ENCODE results near the gene LRRC41. TPM values are rescaled to one million over a fixed set of nuclear protein-coding genes. Genes with fewer than 3 reads are reported as not detected.
"Not testable (repeated sequence)": the region's sequence is repeated elsewhere in the genome, so short reads cannot be mapped to it uniquely, and the experiment has no call there.

The LRRC41 gene
- total and polyA plus RNA-seq, 10 donors = 13.3 to 57.2 (median 40.7) TPM

DNA sequence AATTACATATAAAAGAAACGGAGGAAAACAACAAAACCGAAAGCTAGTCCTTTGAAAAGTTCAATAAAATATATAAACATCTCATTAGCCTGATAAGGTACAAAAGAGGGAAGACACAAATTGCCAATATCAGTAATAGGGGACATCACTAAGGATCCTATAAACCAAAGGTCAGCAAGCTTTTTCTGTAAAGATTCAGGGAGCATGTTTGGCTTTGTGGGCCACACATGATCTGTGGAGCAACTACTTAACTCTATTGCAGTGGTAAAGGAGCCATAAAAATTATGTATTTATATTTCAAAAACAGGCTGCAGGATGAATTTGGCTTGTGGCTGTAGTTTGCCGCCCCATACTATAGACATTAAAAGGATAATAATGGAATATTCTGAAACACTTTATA is 31.7 kb upstream of the LRRC41 start:
- WGBS, 5 donors = 90 to 97% (median 95%) methylated on average over 3 of the region's 3 CpGs
- Histone ChIP-seq H3K27me3 (replicated peaks in 1 of 7) (no peaks in the 10 kb centered on the region), H3K9me3 (no peaks in the 10 kb centered on the region), H3K36me3 (no peaks in the 10 kb centered on the region), H3K4me1 (peaks cover 0 to 16% (median 7%) of the 10 kb centered on the region in 6 donors), H3K4me3 (no peak overlapping the region), H3K27ac (no peak overlapping the region)
- no peak for DNase-seq
- intact Hi-C loops (cut with DNase I; ENCODE audit: low total_unique reads) = no loop called here
- TF ChIP-seq POLR2AphosphoS5 (IDR thresholded peaks at IDR 0.05) = no peak
- TF ChIP-seq, protein P1, sequence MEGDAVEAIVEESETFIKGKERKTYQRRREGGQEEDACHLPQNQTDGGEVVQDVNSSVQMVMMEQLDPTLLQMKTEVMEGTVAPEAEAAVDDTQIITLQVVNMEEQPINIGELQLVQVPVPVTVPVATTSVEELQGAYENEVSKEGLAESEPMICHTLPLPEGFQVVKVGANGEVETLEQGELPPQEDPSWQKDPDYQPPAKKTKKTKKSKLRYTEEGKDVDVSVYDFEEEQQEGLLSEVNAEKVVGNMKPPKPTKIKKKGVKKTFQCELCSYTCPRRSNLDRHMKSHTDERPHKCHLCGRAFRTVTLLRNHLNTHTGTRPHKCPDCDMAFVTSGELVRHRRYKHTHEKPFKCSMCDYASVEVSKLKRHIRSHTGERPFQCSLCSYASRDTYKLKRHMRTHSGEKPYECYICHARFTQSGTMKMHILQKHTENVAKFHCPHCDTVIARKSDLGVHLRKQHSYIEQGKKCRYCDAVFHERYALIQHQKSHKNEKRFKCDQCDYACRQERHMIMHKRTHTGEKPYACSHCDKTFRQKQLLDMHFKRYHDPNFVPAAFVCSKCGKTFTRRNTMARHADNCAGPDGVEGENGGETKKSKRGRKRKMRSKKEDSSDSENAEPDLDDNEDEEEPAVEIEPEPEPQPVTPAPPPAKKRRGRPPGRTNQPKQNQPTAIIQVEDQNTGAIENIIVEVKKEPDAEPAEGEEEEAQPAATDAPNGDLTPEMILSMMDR (IDR thresholded peaks at IDR 0.05 in 8 of 11, conservative IDR thresholded peaks at IDR 0.05 in 3 of 11) = no peak
- TF ChIP-seq POLR2A (IDR thresholded peaks at IDR 0.05) = no peak

DNA sequence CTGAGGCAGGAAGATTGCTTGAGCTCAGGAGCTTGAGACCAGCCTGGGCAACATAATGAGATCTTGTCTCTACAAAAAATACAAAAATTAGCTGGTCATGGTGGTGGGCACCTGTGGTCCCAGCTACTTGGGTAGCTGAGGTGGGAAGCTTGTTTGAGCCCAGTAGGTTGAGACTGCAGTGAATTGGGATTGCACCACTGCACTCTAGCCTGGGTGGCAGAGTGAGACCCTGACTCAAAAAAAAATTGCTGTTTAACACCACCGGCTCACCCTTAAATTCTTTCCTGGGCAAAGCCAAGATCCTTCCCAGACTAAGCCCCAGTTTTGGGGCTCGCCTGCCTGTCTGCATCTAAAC is 30.6 kb upstream of the LRRC41 start:
- DNase-seq = no peak
- Histone ChIP-seq H3K4me1 (peaks cover 0 to 6% (median 0%) of the 10 kb centered on the region in 6 donors), H3K27ac (no peak overlapping the region), H3K27me3 (replicated peaks in 1 of 7) (no peaks in the 10 kb centered on the region), H3K4me3 (no peak overlapping the region), H3K9me3 (no peaks in the 10 kb centered on the region), H3K36me3 (no peaks in the 10 kb centered on the region)
- WGBS, 5 donors = 66 to 92% (median 84%) methylated on average over 2 of the region's 2 CpGs
- TF ChIP-seq POLR2A (IDR thresholded peaks at IDR 0.05) (no peak), POLR2AphosphoS5 (IDR thresholded peaks at IDR 0.05) (no peak)
- TF ChIP-seq, protein P1 (IDR thresholded peaks at IDR 0.05 in 8 of 11, conservative IDR thresholded peaks at IDR 0.05 in 3 of 11) = no peak
- intact Hi-C loops (cut with DNase I; ENCODE audit: low total_unique reads) = no loop called here

DNA sequence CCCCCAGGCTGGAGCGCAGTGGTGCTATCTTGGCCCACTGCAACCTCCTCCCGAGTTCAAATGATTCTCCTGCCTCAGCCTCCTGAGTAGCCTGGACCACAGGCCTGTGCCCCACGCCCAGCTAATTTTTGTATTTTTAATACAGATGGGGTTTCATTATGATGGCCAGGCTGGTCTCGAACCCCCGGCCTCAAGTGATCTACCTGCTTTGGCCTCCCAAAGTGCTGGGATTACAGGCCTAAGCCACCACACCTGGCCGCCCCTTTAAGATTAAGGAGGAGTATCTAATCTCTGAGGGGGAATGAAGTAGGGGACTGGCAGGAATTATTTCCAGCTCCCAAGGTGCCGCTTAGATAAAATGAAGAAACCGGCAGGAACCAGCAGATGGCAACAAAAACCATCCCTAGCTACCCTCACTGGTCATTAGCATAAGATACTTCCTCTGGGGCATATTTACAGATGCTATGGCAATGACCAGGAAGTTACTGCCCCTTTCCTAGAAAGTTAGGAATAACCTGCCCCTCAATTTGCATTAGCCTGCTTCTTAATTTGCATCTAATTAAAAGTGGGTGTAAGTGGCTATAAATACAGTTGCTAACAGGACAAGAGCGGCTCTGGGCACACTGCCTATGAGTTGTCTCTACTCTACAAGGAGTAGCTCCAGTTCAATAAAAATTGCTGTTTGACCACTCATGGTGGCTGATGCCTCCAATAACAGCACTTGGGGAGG is 30.0 kb upstream of the LRRC41 start:
- peak overlapping the region in 2 of 8 donors; percentile 8 to 75 for H3K27ac ChIP-seq
- no peaks in the 10 kb centered on the region for H3K36me3 ChIP-seq
- H3K27me3 ChIP-seq (replicated peaks in 1 of 7) = no peaks in the 10 kb centered on the region
- H3K4me3 ChIP-seq = no peak overlapping the region
- no peak for DNase-seq
- 69 to 84% (median 78%) methylated on average over 9 of the region's 9 CpGs for WGBS, 5 donors
- TF ChIP-seq, protein P1 (IDR thresholded peaks at IDR 0.05 in 8 of 11, conservative IDR thresholded peaks at IDR 0.05 in 3 of 11) = peak in 1 of 11 experiments; percentile 11
- no peak for TF ChIP-seq POLR2A (IDR thresholded peaks at IDR 0.05)
- intact Hi-C loops (cut with DNase I; ENCODE audit: low total_unique reads) = no loop called here
- H3K4me1 ChIP-seq = peaks cover 0 to 6% (median 0%) of the 10 kb centered on the region in 6 donors
- no peaks in the 10 kb centered on the region for H3K9me3 ChIP-seq

DNA sequence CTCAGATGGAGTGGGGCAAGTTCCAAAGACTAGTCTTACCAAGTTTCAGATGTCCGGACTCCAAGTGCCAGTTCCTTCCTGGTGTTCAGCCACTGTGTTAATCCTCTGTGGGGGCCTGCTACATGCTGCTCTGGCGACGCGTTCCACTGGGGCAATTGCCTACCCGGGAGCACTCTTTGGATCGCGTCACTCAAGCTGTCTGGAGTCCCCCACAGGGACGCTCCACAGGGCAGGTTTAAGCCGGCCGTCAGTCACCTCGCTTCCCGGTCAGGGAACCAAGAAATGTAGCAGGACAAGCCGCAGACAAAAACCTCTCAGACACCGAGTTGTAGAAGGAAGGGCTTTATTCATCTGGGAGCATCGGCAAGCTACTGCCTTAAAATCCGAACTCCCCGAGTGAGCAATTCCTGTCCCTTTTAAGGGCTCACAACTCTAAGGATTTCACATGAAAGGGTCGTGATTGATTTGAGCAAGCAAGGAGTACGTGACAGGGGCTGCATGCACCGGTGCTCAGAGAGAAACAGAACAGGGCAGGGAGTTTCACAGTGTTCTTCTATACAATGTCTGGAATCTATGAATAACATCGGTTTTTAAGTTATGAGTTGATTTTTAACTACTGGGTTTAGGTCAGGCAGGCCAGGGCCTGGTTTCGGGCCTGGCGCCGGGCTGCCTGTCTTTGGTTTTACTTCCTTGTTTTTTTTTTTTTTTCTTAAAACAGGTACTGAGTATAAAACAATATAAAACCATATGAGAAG is 28.5 kb upstream of the LRRC41 start:
- H3K9me3 ChIP-seq; H3K27me3 ChIP-seq (replicated peaks in 1 of 7); H3K4me1 ChIP-seq; intact Hi-C loops (cut with DNase I; ENCODE audit: low total_unique reads); DNase-seq; H3K36me3 ChIP-seq; H3K4me3 ChIP-seq: not testable (repeated sequence)
- peak overlapping the region in 5 of 8 donors; percentile 4 to 80 (median 60) for H3K27ac ChIP-seq
- 66 to 89% (median 74%) methylated on average over 20 to 24 of the region's 24 CpGs for WGBS, 5 donors

DNA sequence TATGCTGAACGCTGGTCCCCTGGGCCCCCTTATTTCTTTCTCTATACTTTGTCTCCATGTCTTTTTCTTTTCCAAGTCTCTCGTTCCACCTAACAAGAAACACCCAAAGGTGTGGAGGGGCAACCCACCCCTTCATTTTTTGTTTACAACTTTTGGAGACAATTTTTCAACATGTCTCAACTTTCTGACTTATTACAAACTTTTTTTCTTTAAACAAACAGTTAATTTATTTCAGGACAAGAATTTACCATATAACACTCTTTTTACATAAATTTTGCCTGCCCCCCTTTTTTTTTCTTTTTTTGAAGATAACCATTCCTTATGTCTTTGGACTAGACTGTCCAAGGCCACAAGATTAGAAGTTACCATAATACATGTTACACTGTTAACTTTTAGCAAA is 27.0 kb upstream of the LRRC41 start:
- H3K4me3 ChIP-seq; H3K36me3 ChIP-seq; H3K27me3 ChIP-seq (replicated peaks in 1 of 7); intact Hi-C loops (cut with DNase I; ENCODE audit: low total_unique reads); DNase-seq; H3K9me3 ChIP-seq; H3K4me1 ChIP-seq: not testable (repeated sequence)
- H3K27ac ChIP-seq = peak overlapping the region in 1 of 8 donors; percentile 80
- WGBS, 5 donors = 84 to 92% (median 88%) methylated on average over 2 of the region's 2 CpGs

DNA sequence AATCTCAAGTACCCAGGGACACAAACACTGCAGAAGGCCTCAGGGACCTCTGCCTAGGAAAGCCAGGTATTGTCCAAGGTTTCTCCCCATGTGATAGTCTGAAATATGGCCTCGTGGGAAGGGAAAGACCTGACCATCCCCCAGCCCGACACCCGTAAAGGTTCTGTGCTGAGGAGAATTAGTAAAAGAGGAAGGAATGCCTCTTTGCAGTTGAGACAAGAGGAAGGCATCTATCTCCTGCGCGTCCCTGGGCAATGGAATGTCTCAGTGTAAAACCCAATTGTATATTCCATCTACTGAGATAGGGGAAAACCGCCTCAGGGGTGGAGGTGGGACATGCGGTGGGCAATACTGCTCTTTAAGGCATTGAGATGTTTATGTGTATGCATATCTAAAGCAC is 26.4 kb upstream of the LRRC41 start:
- H3K4me3 ChIP-seq; intact Hi-C loops (cut with DNase I; ENCODE audit: low total_unique reads); H3K9me3 ChIP-seq; H3K4me1 ChIP-seq; H3K36me3 ChIP-seq; DNase-seq; H3K27ac ChIP-seq; H3K27me3 ChIP-seq (replicated peaks in 1 of 7): not testable (repeated sequence)
- WGBS, 5 donors = 44 to 70% (median 55%) methylated on average over 5 to 7 of the region's 7 CpGs

DNA sequence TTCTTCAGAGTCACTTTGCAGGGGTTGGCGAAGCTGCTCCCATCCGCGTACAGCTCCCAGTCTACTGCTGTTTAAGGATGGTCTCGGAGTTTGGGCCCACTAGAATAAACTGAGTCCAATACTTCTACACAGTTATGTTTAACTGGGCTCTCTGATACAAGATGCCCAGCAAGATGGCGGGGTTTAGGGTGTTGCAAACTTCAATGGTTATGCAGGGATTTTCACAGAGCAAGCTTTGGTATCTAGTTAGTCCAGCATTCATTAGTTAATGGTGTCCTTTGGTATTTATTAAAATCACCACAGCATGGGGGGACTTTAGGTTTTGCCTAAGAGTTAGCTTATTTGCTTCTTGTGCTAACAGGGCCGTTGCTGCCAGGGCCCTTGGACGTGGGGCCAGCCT is 24.8 kb upstream of the LRRC41 start:
- peaks cover 0 to 11% (median 0%) of the 10 kb centered on the region in 8 donors for H3K9me3 ChIP-seq
- H3K4me3 ChIP-seq; DNase-seq; H3K27me3 ChIP-seq (replicated peaks in 1 of 7); H3K27ac ChIP-seq; H3K4me1 ChIP-seq; intact Hi-C loops (cut with DNase I; ENCODE audit: low total_unique reads); H3K36me3 ChIP-seq: not testable (repeated sequence)
- 86 to 96% (median 94%) methylated on average over 7 of the region's 7 CpGs for WGBS, 5 donors

Measured in spleen (tissue), 11 donors.